Gastrocnemius medialis (tissue), 4 donors: ENCODE data around the gene ALMS1.

Source experiments
- CTCF ChIP-seq, 5 experiments: fragments of 450-650 bp in 3 of 5; fragments of 200-600 bp in 2 of 5; sonication (generic) in 2 of 5; IDR thresholded peaks in 4 of 5; conservative IDR thresholded peaks in 1 of 5; 1 replicate in 4 of 5; 2 replicates in 1 of 5; pipeline ENCODE4 v1.5.1; 2016 to 2019; ENCODE audit warnings: antibody characterized with exemption in 5 of 5, mild to moderate bottlenecking in 3 of 5, moderate library complexity in 3 of 5
- POLR2A ChIP-seq, 2 donors: fragments of 450-650 bp; IDR thresholded peaks; one replicate each; pipeline ENCODE4 v1.6.1; 2017; ENCODE audit warnings: antibody characterized with exemption in 2 of 2, mild to moderate bottlenecking in 2 of 2, moderate library complexity in 2 of 2

GRCh38 chr2:73575261-73575660 lies 189.6 kb downstream of the ALMS1 start:
- no peak for TF ChIP-seq CTCF (IDR thresholded peaks at IDR 0.05 in 4 of 5, conservative IDR thresholded peaks at IDR 0.05 in 1 of 5)
- TF ChIP-seq POLR2A (IDR thresholded peaks at IDR 0.05) = no peak
